Measurements from ENCODE around the gene USB1. TPM values are rescaled to one million over a fixed set of nuclear protein-coding genes. Genes with fewer than 3 reads are reported as not detected.

The USB1 gene
- total RNA-seq, 1 donor from 2014 or later = 100.0 TPM

- Mint-ChIP-seq H3K9me3 (ENCODE audit: unreplicated experiment) (no peaks in the 10 kb centered on the region), H3K27ac (ENCODE audit: unreplicated experiment) (no peak overlapping the region), H3K4me3 (ENCODE audit: unreplicated experiment) (no peak overlapping the region), H3K36me3 (ENCODE audit: low read depth, unreplicated experiment) (no peaks in the 10 kb centered on the region), H3K4me1 (ENCODE audit: low read depth, unreplicated experiment) (no peaks in the 10 kb centered on the region), H3K27me3 (ENCODE audit: low read depth, unreplicated experiment) (no peaks in the 10 kb centered on the region)
- DNase-seq (ENCODE audit: low read depth) (no peak), FAIRE-seq (no peak)
- Histone ChIP-seq H3K36me3 (ENCODE audit: insufficient read depth, low read length) (no peaks in the 10 kb centered on the region), H3K4me3 (ENCODE audit: insufficient read depth, low read depth, low read length) (no peak overlapping the region), H3K9ac (ENCODE audit: low read length) (no peak overlapping the region), H3K79me2 (ENCODE audit: insufficient read depth, low read length) (no peaks in the 10 kb centered on the region), H3K9me3 (ENCODE audit: insufficient read depth, low read depth, low read length) (no peaks in the 10 kb centered on the region), H4K20me1 (ENCODE audit: insufficient read depth, low read length) (no peaks in the 10 kb centered on the region), H3K4me2 (ENCODE audit: low read length) (no peak overlapping the region), H3K27ac (ENCODE audit: low read depth, low read length) (no peak overlapping the region), H3K4me1 (ENCODE audit: insufficient read depth, low read length) (no peaks in the 10 kb centered on the region), H2AFZ (ENCODE audit: low read depth, low read length) (no peak overlapping the region), H3K27me3 (ENCODE audit: insufficient read depth, low read length) (no peaks in the 10 kb centered on the region)
- TF ChIP-seq CTCF (IDR thresholded peaks at IDR 0.05; ENCODE audit: insufficient read depth, low read depth, low read length) (no peak), EZH2 (IDR thresholded peaks at IDR 0.05; ENCODE audit: insufficient read depth, low read length) (no peak)
These were observed 48.3 kb downstream of the USB1 start for GRCh38 chr16:58049232-58050185.

GRCh38 chr16:58051296-58051695 is 50.1 kb downstream of the USB1 start:
- H3K27ac Mint-ChIP-seq (ENCODE audit: unreplicated experiment) = no peak overlapping the region

More at GRCh38 chr16:58051296-58051695, 50.1 kb downstream of the USB1 start:
- H3K4me3 ChIP-seq (ENCODE audit: insufficient read depth, low read depth, low read length) = no peak overlapping the region
- H3K9me3 ChIP-seq (ENCODE audit: insufficient read depth, low read depth, low read length) = no peaks in the 10 kb centered on the region
- no peak for FAIRE-seq
- Mint-ChIP-seq H3K4me1 (ENCODE audit: low read depth, unreplicated experiment) (peaks cover 2% of the 10 kb centered on the region), H3K9me3 (ENCODE audit: unreplicated experiment) (no peaks in the 10 kb centered on the region), H3K4me3 (ENCODE audit: unreplicated experiment) (no peak overlapping the region), H3K36me3 (ENCODE audit: low read depth, unreplicated experiment) (no peaks in the 10 kb centered on the region), H3K27me3 (ENCODE audit: low read depth, unreplicated experiment) (no peaks in the 10 kb centered on the region)
- H3K27me3 ChIP-seq (ENCODE audit: insufficient read depth, low read length) = no peaks in the 10 kb centered on the region
- H3K79me2 ChIP-seq (ENCODE audit: insufficient read depth, low read length) = no peaks in the 10 kb centered on the region
- no peaks in the 10 kb centered on the region for H4K20me1 ChIP-seq (ENCODE audit: insufficient read depth, low read length)
- no peak for DNase-seq (ENCODE audit: low read depth)
- no peak overlapping the region for H3K9ac ChIP-seq (ENCODE audit: low read length)
- no peaks in the 10 kb centered on the region for H3K36me3 ChIP-seq (ENCODE audit: insufficient read depth, low read length)
- TF ChIP-seq EZH2 (IDR thresholded peaks at IDR 0.05; ENCODE audit: insufficient read depth, low read length) (no peak), CTCF (IDR thresholded peaks at IDR 0.05; ENCODE audit: insufficient read depth, low read depth, low read length) (no peak)
- H2AFZ ChIP-seq (ENCODE audit: low read depth, low read length) = no peak overlapping the region
- no peak overlapping the region for H3K27ac ChIP-seq (ENCODE audit: low read depth, low read length)
- H3K4me2 ChIP-seq (ENCODE audit: low read length) = no peak overlapping the region
- H3K4me1 ChIP-seq (ENCODE audit: insufficient read depth, low read length) = no peaks in the 10 kb centered on the region

Measured in astrocyte (in vitro differentiated cells and primary cell).